K562 (cell line): ENCODE measurements around the gene DLGAP1. TPM values are rescaled to one million over a fixed set of nuclear protein-coding genes. Genes with fewer than 3 reads are reported as not detected.

Experiments
- CHD7 ChIP-seq: fragments of 200-600 bp; sonication (generic); IDR thresholded peaks from one replicate; pipeline ENCODE4 v1.6.1; 2012; ENCODE audit warnings: mild to moderate bottlenecking, low read depth, low read length, inconsistent platforms
- E2F5 ChIP-seq: sonication (generic); formaldehyde crosslinking; IDR thresholded peaks from 2 replicates; pipeline ENCODE4 v1.8.0; 2022; ENCODE audit warnings: mild to moderate bottlenecking, missing genetic modification reagents
- MNT ChIP-seq, 2 experiments: fragments of 450-650 bp; conservative IDR thresholded peaks; 2 replicates each; pipeline ENCODE4 v1.6.1; 2017; ENCODE audit warnings: mild to moderate bottlenecking in 2 of 2, moderate library complexity in 2 of 2
- TFAP4 ChIP-seq: sonication (generic); formaldehyde crosslinking; IDR thresholded peaks from 2 replicates; pipeline ENCODE4 v1.8.0; 2022; ENCODE audit warnings: missing genetic modification reagents, mild to moderate bottlenecking, moderate library complexity, borderline replicate concordance
- ZBTB5 ChIP-seq: fragments of 450-650 bp; IDR thresholded peaks from 2 replicates; pipeline ENCODE4 v1.6.1; 2017; ENCODE audit warnings: antibody characterized with exemption
- polyA plus RNA-seq, 8 experiments: library from polyadenylated mRNA; depleted of rRNA in 4 of 8; stranded (reverse) in 5 of 8; unstranded in 3 of 8; fragments of >200 nt; fragmentation: Nextera tagmentation in 2 of 8; fragmentation: Illumina TruSeq in 1 of 8; extraction: Ambion mirVana in 2 of 8; extraction: Trizol in 1 of 8; gene quantifications; 2 replicates each; pipeline versions ENCODE4 v1.2.1 to v1.2.3, GENCODE V29; 2011 to 2014; ENCODE audit warnings: inconsistent platforms in 1 of 8, missing spikeins in 1 of 8
- total RNA-seq, 7 experiments: library from RNA; depleted of rRNA in 6 of 7; stranded (reverse); fragments of >200 nt in 6 of 7; fragmentation: Illumina TruSeq in 2 of 7; extraction: Trizol in 2 of 7; gene quantifications; 2 replicates each; pipeline versions ENCODE4 v1.2.1 to v1.2.3, GENCODE V29; 2011 to 2021; ENCODE audit warnings: low replicate concordance in 1 of 7

DLGAP1 gene
- total and polyA plus RNA-seq, 9 of the 15 experiments (the other 6 are each of a cell fraction or from before 2014, with no cell fraction given): 0.04 to 0.22 (median 0.08) TPM

GRCh38 chr18:3998698-3999333, 456.3 kb downstream of the DLGAP1 start (continued):
- TF ChIP-seq CHD7 (no peak), E2F5 (no peak), ZBTB5 (no peak), TFAP4 (no peak), MNT (conservative IDR thresholded peaks at IDR 0.05) (no peak)
